Fibroblast of skin of left biceps (primary cell): ENCODE data around the gene POC1B.

Experiments
- DNase-seq, 2 experiments: peaks; one replicate each; pipeline ENCODE4 v3.0.0-alpha.2; 2013; ENCODE audit warnings: low read depth in 2 of 2

Gene POC1B

DNA sequence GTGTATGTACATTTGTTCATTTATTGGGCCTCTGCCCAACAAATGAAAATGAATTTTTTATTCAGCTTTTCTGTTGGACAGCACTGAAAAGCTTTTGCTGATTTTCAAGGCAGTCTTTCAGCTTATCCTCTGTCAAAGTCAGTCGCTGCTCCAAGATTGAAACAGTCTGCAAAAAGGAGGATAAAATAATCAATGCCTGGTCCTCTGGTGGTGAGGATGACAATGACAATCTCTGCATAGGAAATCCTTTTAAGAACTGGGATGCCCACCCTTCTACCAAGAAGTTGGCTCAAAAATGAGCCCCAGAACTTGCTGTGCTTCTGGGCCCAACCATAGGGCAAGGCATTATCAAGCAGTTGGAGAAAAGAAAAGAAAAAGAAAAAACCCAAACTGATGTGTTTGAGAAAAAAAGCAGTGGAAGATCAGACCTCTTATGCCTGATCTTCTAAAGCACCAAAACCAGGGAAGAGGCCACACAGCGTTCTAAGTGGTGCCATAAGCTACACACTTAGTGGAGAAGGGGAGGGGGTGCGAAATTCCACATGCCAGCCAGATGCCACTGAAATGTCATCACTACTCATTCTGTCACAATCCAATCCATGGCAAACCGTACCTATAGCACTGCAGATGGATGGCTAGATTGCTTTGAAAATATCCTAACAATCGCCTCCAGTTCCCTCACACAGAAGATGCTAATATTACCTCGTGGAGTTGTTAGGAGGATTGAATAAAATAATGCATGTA lies 104.6 kb downstream of the POC1B start:
- no peak for DNase-seq

DNA sequence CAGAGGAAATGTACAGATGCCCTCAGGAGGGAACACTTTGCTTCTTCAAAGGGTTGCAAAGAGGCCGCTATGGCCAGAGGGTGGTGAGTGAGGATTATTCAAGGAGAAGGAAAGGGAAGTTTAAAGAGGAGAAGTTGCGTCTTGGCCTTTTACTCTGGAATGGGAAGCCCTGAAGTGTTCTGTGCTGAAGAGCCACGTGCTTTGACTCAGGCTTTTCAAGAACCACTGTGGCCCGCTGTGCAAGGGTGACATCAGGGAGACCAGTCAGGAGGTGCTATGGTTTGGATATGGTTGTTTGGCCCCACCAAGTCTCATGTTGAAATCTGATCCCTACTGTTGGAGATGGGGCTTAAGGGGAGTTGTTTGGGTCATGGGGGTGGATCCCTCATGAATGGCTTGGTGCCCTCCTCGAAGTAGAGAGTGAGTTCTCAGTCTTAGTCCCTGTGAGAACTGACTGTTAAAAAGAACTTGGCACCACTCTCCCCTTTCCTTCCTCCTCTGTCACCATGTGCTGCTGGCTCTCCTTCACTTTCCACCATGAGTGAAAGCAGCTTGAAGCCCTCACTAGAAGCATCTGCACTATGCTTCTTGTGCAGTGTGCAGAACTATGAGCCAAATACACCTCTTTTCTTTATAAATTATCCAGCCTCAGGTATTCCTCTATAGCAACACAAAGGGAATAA lies 107.5 kb downstream of the POC1B start:
- DNase-seq: no peak

DNA sequence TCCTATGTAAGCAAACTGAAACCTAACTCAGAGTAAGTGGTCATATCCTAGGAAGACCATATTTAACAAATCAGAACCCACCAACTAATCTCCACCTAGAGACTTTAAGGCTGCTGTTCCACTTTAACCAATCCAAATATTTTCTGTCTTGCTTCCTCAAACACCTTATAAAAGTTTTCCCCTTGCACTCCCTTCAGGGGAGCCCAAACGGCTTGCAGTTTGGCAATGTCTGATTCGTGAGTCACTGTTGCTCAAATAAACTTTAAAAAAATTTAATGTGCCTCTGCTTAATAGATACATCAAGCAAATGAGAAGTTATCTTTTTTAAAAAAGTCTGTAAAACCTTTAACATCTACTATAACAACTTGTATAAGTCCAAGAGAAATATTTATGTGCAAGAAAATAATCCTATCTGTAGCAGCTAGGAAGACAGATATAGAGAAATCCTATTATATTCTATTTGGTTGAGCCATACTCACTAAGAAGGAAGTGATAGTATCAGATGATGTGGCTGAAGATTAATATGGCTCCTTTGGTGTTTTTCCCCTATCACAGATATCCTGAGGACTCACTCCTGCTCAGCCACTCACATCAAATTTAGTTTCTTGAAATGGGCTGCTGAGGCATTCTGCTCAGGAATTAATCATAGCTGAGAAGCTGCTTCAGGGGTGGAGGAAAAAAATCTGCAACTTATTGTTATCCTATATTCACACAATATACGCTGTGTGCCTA lies 108.4 kb downstream of the POC1B start:
- DNase-seq: no peak

DNA sequence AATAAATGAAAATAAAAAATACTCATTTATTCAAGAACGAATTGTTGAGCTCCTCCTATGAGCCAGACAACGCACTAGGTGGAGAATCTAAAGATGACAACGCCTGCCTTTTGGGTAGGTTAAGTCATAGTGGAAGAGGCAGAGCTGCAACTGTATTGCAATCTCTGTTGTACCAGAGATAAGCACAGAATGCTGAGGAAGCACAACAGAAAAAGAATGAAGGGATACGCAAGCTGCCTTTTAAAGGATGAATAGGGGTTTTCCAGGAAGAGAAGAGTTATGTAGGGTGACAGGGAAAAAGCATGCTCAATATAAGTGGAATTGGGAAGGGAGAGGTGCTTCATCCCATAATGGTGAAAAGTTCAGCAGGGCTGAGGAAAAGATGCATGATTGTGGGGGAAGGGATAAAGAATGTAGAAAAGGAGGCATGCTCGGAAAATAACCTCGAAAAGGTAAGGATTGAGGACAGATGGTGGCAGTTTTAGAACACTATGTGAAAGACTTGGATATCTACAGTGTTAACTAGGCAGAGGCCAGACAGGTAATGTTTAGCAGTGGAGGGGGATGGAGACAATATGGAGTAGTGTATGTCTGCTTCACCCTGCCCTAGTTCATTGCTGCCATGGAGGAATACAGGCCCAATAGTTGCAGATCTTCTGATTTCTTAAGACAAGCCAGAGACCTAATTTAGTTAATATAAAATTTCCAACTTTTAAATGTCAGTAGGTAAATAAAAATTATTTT lies 109.6 kb downstream of the POC1B start:
- DNase-seq: no peak

DNA sequence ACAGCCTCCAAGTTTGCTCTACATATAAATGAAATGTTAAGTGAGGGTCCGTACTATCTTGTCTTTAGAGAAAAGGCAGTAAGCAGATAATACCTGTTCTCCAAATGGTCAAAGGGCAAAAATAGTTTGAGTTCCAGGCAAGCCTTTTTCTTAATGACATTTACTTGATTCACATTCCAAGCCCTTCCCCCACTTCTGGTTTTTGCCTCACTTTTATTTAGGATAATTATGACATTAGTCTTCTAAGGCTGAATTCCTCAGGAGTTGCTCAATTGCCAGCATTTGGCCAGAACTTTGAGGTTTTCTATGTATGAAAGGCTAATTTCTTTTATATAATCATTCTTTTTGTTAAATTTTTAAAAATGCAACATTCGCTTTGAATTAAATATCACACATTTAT lies 111.0 kb downstream of the POC1B start:
- peak; percentile 47 for DNase-seq

DNA sequence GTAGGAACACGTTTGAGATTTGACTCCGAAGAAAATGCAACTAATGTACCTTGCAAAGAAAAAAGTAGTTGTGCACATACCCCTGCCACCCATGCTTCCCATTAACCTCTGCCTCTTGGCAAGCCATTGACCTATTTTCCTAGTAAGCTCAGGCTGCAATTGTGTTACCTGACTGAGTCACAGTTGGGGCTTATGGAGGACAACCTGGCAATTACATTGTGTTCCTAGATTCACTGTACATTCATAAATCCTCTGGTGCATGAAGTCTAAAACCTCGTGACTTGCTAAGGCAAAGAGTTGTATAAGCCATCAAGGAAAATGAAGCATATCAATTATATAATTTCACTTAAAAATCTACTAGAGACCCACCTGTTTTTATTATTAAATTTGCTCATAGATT lies 111.5 kb downstream of the POC1B start:
- DNase-seq: no peak

DNA sequence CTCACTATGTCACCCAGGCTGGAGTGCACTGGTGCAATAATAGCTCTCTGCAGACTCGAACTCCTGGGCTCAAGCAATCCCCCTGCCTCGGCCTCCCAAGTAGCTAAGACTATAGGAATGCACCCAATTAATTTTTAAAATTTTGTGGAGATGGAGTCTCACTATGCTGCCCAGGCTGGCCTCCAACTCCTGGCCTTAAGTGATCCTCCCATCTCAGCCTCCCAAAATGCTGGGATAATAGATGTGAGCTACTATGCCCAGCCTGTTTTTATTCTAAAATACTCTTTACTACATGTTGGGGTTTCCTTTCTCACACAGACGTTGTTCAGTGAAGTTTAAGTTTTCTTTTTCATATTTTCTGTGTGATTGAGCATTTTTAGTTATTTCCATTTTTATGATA lies 112.6 kb downstream of the POC1B start:
- no peak for DNase-seq

DNA sequence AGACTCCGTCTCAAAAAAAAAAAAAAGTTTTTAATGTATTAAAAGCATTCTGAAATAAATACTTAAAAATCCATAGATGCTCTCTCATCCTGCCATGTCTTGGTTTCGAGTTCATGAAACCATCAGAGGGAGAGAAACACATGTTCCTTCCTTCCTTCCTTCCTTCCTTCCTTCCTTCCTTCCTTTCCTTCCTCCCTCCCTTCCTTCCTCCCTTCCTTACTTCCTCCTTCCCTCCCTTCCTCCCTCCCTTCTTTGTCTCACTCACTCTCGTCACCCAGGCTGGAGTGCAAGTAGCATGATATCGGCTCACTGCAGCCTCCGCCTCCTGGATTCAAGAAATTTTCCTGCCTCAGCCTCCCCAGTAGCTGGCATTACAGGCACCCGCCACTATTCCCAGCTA lies 113.2 kb downstream of the POC1B start:
- DNase-seq: no peak

DNA sequence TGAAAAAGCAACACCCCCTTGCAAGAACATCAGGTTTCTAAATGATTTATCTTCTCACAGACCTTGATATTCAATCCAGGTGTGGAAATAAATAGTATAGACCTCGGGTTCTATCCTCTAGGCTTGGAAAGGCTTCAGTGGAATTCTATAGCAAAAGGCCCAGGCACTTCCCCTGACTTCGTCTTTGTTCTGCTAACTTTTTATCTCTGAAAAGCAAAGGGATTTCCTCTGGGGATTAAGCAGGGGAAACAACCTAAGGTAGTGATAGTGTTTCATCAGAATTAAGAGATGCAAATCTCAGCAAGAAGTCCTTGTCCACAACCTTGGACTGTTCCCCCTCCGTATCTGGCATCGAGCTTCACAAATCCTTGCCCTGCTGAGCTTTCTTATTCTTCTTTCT lies 114.0 kb downstream of the POC1B start:
- DNase-seq: no peak

DNA sequence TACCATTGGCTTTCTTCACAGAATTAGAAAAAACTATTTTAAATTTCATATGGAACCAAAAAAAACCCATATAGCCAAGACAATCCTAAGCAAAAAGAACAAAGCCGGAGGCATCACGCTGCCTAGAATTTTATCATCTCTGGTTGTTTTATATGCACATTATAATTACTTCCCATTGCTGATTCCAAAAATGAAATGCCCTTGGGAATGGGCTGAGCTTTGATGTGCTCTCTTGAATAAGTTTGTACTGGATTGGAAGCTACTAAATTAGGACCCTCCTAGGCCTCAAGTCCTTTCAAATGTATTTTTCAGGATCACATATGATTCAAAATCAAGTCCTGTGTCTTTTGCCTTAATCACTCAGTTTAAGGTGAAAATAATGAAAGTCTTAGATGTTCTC lies 114.6 kb downstream of the POC1B start:
- DNase-seq: no peak

DNA sequence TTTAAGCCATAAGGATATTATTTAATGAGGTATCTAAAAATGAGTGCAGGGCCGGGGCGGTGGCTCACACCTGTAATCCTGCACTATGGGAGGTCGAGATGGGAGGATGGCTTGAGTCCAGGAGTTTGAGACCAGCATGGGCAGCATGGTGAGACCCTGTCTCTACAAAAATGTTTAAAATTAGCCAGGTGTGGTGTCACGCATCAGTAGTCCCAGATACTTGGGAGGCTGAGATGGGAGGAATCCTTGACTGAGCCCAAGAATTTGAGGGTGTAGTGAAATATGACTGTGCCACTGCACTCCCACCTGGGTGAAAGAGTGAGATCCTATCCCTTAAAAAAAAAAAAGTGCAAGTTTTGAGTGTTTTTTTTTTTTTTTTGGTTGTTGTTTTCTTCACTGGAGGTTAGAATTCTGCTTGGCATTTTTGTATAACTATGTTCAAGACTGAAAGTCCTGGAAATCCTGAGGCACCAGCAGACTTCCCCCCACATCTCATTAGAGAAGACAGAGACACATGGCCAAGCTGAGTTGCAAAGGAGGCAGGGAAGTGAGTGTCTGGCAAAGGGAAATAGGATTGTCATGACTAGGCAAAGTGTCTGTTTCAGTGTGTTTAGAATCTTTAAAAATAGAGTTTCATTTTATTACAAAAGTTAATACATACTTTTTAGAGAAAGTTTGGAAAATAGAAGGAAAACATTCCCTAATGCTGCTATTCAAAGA lies 120.1 kb downstream of the POC1B start:
- DNase-seq: no peak

DNA sequence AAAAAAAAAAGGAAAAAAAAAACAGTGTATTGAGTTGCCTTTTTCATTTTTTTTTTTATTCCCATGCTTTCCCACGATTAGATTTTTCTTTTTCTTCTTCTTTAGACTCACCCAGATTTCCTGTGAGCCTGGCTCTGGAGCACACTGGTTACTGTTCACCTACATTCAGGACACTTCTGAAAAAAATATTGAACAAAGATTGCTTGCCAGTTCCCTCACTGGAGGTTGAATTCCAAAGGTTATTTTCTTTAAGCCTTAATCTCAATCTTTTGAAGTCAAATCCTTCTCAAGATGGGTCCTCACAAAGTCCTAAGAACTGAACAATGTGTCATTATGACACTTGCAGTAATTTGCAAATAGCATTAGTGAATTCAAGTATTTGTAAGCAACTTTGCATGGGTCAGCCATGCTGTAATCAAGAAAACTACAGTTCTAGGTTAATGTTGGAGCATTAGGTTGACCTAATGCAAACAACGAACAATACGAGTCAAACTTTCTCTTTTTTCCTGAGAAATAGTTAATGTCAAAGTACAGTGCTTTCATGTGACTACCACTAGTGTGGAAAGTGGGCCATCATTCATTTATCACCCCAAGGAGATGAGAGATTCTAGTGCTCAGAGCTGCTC lies 124.3 kb downstream of the POC1B start:
- DNase-seq: no peak

DNA sequence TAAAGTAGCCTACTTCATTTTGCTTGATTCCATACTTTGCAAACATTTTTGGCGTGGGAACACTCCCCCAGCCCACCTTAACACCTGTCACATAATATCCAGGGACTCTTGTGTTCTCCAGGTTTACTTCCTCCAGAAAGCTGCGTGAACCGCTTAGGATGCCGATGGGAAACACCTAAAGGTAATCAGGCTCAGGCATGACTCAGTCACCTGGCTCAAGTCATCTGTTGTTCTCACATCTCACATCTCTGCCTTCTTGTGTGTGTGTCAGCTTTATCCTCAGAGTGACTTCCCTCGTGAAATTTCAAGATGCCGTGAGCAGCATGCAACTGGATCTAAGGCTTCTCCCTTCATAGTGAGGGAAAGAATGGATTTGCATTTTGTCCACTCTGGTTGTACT lies 125.4 kb downstream of the POC1B start:
- no peak for DNase-seq

DNA sequence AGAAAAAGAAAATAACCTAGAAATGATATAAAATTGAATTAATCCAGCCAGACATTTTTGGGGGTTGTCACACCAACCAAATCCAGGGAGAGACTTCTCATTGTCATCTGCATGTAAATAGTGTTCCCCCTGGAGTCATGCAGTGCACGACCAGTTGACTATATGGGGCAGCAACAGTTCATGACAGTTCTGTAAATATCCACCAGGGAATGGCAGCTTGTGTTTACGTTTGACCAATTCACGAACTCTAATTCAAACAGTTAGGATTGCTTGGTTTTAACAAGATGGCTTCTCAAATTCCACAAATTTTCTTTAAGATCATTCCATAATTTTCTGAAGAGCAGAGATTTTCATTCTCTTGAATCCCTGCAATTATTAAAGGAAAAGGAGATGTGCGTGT lies 130.1 kb downstream of the POC1B start:
- no peak for DNase-seq

DNA sequence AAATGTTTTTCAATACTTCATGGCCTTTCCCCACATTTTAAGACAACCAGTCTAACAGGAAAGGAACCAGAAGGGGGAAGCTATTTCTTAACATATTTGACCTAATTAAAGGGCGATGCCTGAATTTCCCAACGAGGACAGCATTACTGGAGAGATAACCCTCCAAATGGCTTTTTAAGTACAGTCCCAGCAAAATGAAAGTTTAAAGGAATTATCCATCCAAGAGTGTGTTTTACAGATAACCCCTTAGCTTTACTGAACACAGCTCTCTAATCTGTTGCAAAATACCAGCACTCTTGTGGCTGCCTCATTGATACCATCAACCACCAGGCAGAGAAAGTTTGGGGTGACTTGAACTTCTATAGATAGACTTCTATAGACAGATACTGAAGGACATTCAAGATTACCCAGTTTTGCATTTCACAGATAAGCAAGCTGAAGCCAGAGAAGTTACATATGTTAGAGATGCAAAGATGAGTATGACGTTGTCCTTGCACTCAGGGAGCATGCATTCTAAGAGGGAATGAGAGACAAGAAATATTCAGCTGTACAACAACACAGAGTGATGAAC lies 132.2 kb downstream of the POC1B start:
- no peak for DNase-seq

DNA sequence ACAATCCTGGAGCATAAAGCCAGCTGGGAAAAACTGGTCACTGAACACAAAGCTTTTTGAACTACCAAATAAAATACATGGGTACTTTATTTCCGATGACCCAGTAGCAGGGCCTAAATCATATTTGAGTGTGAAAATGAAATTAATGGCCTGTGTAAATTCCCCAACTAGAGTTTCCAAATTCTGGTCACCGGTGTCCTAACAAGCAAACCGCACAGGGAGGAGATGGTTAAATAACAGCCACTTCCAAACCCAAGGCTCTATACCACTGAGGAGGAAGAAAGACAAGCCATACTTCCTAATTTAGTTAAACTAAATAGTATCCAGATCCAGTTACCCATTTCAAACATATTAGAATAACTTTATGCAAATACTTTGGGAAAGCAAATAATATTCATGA lies 133.5 kb downstream of the POC1B start:
- no peak for DNase-seq

DNA sequence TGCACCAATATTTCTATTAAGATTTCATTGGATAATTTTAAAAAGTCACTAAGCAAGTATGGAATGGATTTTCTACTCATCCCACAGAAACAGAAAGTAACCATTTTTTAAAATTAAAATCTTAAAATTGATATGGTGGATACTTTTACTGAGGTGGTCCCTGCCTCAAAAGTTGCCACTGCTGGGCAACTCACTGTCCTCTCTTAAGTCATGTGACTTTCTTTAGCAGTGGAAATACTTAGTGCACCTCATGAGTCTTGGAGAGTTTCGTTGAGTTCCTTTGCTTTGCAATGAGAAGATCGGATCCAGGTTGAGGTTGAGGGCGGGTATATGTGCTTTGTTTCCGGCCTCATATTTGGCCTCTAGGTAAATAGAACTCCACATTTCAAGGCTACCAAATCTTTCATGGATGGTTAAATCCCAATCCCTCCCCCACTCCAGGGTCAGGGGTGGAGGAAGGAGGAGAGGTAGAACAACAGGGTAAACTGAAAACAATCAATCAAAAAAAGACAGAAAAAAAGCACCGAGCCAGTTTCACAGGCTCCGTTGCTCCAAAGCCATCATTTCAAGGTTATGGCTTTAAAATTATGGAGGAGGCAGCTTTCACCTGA lies 134.0 kb downstream of the POC1B start:
- DNase-seq: no peak

DNA sequence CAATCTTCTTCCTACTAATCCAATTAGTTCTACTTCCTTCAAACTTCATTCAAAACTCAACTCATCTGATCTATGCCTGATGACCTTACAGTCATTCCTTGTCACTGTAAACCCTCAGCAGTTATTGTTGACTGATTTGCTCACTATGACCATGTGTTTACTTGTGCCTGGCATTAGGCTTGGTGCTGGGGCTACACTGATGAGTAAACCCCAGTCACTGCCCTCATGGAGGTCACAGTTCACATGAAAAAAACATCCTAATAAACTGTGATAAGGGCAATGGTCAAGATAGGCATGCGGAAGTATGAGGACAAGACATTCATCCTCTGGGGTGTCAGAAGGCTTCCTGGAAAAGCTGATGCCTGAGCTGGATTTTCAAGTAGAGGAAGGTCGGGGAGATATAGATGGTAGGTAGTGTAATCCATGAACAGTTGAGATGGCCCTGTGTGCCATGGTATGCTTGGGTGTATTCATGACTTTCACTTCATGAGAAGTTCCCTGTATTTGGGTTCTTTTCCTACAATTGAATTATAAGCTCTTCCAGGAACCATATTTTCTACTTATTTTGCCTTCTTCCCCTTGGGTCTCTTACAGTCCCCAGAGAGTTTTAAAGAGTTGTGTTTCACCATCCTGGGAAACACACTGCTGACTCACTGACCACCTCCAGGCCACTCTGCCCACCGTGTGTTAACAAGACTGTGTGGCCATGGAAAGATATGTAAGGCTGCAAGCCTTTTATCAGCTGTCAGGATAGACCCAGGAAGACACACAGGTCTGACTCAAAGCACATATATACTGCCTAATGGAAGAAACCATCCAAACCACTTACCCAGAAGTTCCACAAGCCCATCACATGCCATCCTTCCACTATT lies 134.8 kb downstream of the POC1B start:
- DNase-seq: no peak
